Activated B cell treated with CpG ODN at 0.5 μM for 24 hours (primary cell): ENCODE measurements around the gene FAR1. TPM values are rescaled to one million over a fixed set of nuclear protein-coding genes. Genes with fewer than 3 reads are reported as not detected.

ENCODE experiments used
- ATAC-seq: fragments of 200-7000 bp; cut with Tn5 transposase; one replicate; pipeline ENCODE4 v1.10.0; 2021; ENCODE audit warnings: low read depth, mild to moderate bottlenecking, moderate library complexity
- CTCF ChIA-PET: fragments of 350-600 bp; sonication (Branson Sonifier 250); formaldehyde crosslinking; loops from one replicate; lab custom pipeline; 2021; ENCODE audit warnings: antibody characterized with exemption; lab: Charles Lee
- POLR2A ChIA-PET: fragments of 350-600 bp; sonication (Branson Sonifier 250); formaldehyde crosslinking; loops from one replicate; lab custom pipeline; 2021; ENCODE audit warnings: antibody characterized with exemption; lab: Charles Lee
- DNase-seq: peaks from one replicate; pipeline ENCODE4 v3.0.0; 2022
- H3K27ac Mint-ChIP-seq: one replicate; pipeline ENCODE4 v1.8.0; 2020; ENCODE audit warnings: mixed read lengths
- H3K27me3 Mint-ChIP-seq: one replicate; pipeline ENCODE4 v1.8.0; 2021; ENCODE audit warnings: mixed read lengths
- H3K36me3 Mint-ChIP-seq: one replicate; pipeline ENCODE4 v1.8.0; 2021; ENCODE audit warnings: low read depth, mixed read lengths
- H3K4me1 Mint-ChIP-seq: one replicate; pipeline ENCODE4 v1.8.0; 2021; ENCODE audit warnings: mixed read lengths
- H3K4me3 Mint-ChIP-seq: one replicate; pipeline ENCODE4 v1.8.0; 2020; ENCODE audit warnings: mild to moderate bottlenecking, mixed read lengths
- H3K9me3 Mint-ChIP-seq: one replicate; pipeline ENCODE4 v1.8.0; 2020; ENCODE audit warnings: mixed read lengths
- CTCF ChIP-seq: fragments of 200-600 bp; IDR thresholded peaks from one replicate; pipeline ENCODE4 v1.8.0; 2022; ENCODE audit warnings: antibody characterized with exemption, mild to moderate bottlenecking
- intact Hi-C: fragments of 100-400 bp; cut with micrococcal nuclease; formaldehyde crosslinking; loops from one replicate; pipeline ENCODE4 v1.15.1; 2024
- total RNA-seq: library from RNA; stranded (reverse); gene quantifications from 2 replicates; pipeline ENCODE4 v1.2.3, GENCODE V29; 2022

The FAR1 gene
- total RNA-seq, 1 donor from 2014 or later = 48.4 TPM

DNA sequence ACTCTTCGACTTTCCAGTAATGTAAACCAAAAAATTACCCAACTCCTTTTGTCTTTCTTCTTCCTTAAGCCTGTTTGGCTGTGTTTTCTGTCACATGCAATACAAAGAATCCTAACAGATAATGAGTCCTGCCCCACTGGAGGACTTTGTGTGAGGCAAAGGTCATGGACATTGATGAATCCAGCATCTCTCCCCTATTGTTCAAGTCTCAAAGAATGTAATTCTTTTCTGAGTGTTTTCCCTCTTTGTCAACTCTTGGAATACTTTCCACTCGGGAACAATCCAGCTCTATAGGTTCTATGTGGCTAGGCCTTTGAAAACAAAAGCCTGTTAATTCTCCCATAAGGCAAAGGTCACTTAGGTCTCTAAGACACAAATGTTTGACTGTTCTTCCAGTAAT lies 100.7 kb downstream of the FAR1 start:
- no peaks in the 10 kb centered on the region for H3K36me3 Mint-ChIP-seq
- peaks cover 15% of the 10 kb centered on the region for H3K27me3 Mint-ChIP-seq
- H3K4me1 Mint-ChIP-seq = peaks cover 6% of the 10 kb centered on the region
- no peak overlapping the region for H3K27ac Mint-ChIP-seq
- H3K4me3 Mint-ChIP-seq = no peak overlapping the region
- intact Hi-C loops = no loop called here
- ChIA-PET CTCF (interaction anchor here (0.6 to 1.1 kb wide), 2 partner anchors 57 to 482 kb away, joined by 3 read pairs; no protein-coding TSS in a partner anchor), POLR2A (no interaction called here)
- no peaks in the 10 kb centered on the region for H3K9me3 Mint-ChIP-seq
- ATAC-seq (no peak), DNase-seq (no peak)
- TF ChIP-seq CTCF = no peak

DNA sequence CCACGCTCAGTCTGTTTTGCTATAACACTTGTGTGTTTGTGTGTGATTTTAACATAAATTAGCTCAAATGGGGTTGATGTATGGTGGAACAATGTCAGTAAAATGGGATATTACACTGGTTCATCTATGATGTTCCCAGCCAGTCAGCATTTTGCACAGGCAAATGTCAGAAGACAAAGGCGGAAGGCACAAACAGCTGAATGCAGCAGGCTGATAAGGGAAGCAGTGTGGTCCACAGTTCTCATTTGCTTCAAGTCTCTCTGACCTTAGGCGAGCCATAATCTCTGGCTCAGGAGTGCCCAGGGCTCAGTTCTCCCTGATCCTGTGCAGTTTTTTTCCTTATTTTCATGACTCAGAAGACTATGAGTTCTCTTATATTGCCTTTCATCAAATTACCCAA lies 102.7 kb downstream of the FAR1 start:
- no peak overlapping the region for H3K27ac Mint-ChIP-seq
- CTCF ChIA-PET = interaction anchor here (0.8 to 3.4 kb wide), 4 partner anchors 182 to 479 kb away, joined by 4 to 22 read pairs (median 10); no protein-coding TSS in a partner anchor
- no peak overlapping the region for H3K4me3 Mint-ChIP-seq
- intact Hi-C loops = loop anchor here (5.0 kb wide), 2 partner anchors 1136 to 1436 kb away; no protein-coding TSS in a partner anchor
- POLR2A ChIA-PET = no interaction called here
- H3K36me3 Mint-ChIP-seq = no peaks in the 10 kb centered on the region
- H3K27me3 Mint-ChIP-seq = peaks cover 10% of the 10 kb centered on the region
- H3K4me1 Mint-ChIP-seq = peaks cover 6% of the 10 kb centered on the region
- TF ChIP-seq CTCF = no peak
- no peaks in the 10 kb centered on the region for H3K9me3 Mint-ChIP-seq
- DNase-seq = no peak
- no peak for ATAC-seq

DNA sequence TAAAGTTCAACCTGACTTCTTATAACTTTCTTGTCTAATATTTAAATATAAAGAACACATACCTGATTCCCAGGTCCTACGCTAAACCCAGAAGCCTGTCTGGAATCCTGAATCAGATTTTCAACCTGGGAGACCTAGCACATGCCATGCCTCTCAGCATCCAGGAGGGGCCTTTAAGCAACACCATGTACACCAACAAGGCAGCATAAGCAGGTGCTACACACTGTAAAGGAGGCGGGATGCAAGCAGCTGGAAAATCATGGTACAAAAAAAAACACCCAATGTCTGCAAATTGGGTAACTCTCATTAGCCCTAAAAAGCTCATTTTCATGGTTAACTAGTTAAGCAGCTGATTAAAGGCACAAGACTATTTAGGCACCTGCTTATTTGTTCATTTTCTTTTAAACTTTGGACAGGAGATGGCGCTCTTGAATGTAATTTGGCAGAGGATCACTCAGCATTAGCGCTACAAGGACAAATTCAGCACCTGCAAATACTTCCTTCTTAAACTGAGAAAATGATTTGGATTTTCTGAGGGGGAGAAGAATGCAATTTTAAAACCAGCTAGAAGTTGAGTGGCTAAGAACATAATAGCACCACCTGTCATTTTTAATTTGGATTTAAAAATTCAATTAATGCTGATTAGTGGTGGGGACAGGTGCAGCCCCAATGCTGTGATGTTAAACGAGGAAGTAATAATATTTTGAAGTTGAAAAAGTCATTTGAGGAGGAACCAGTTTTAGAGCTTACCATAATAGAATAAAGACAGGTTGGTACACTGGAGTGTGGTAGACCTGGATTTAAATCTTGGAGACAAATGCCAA lies 104.0 kb downstream of the FAR1 start:
- no peak for DNase-seq
- ATAC-seq = peak; percentile 57
- TF ChIP-seq CTCF = no peak
- H3K4me1 Mint-ChIP-seq = peaks cover 6% of the 10 kb centered on the region
- H3K27me3 Mint-ChIP-seq = peaks cover 15% of the 10 kb centered on the region
- no peaks in the 10 kb centered on the region for H3K36me3 Mint-ChIP-seq
- no peak overlapping the region for H3K27ac Mint-ChIP-seq
- CTCF ChIA-PET = interaction anchor here (0.8 to 3.4 kb wide), 10 partner anchors 10 to 683 kb away, joined by 3 to 22 read pairs (median 4); no protein-coding TSS in a partner anchor
- H3K4me3 Mint-ChIP-seq = no peak overlapping the region
- POLR2A ChIA-PET = no interaction called here
- H3K9me3 Mint-ChIP-seq = no peaks in the 10 kb centered on the region
- intact Hi-C loops = loop anchor here (1.0 to 5.0 kb wide), 6 partner anchors 182 to 1435 kb away; no protein-coding TSS in a partner anchor

DNA sequence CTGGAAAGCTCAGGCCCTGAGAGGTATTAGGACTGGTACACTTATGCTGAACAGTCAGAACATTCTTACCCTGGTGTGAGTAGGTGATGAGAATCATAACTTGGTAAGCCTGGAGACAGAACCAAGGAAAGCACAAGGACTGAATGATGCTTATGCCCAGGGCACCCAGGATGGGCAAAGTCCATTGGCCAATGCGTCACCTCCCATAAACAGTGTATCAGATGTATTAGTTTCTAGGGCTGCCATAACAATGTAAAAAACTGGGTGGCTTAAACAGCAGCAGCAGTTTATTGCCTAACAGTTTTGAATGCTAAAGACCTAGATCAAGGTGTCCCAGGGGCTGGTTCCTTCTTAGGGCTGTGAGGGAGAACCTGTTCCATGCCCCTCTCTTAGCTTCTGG lies 107.0 kb downstream of the FAR1 start:
- no peak for DNase-seq
- CTCF ChIA-PET = interaction anchor here (1.0 to 1.4 kb wide), 2 partner anchors 463 to 473 kb away, joined by 3 read pairs; no protein-coding TSS in a partner anchor
- no peak for TF ChIP-seq CTCF
- no peaks in the 10 kb centered on the region for H3K36me3 Mint-ChIP-seq
- H3K27ac Mint-ChIP-seq = no peak overlapping the region
- no peaks in the 10 kb centered on the region for H3K9me3 Mint-ChIP-seq
- intact Hi-C loops = no loop called here
- no peak overlapping the region for H3K4me3 Mint-ChIP-seq
- POLR2A ChIA-PET = no interaction called here
- no peak for ATAC-seq
- H3K27me3 Mint-ChIP-seq = peaks cover 25% of the 10 kb centered on the region
- H3K4me1 Mint-ChIP-seq = peaks cover 6% of the 10 kb centered on the region

DNA sequence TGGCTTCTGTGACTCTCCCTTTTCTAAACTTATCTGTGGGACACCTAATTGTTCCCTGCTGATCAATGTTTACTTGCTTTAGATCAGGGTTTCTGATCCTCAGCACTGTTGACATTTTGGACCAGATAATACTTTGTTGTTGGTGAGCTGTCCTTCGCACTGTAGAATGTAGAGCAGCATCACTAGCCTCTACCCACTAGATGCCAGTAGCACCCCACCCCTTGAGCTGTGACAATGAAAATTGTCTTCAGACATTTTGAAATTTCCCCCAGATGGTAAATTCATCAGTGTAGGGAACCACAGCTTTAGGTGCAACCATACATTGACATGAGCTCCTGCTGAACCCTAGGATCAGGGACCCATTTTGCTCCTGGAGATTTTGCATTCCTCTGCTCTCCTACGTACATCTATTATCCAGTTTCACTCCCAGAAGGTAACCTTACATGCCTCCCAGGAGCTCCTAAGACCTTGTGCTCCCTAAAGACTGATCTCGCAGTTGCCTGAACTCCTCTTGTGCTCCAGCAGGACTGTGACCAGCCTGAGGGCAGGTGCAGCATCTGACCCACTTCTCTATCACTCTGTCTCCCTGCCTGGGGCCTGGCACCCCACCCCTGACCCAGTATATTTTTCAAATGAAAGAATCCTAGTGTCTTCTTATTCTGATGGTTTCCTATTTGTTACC lies 107.8 kb downstream of the FAR1 start:
- POLR2A ChIA-PET = no interaction called here
- H3K4me3 Mint-ChIP-seq = no peak overlapping the region

More for the DNA sequence above, 107.8 kb downstream of the FAR1 start:
- Mint-ChIP-seq H3K36me3 (no peaks in the 10 kb centered on the region), H3K27ac (no peak overlapping the region), H3K4me1 (peaks cover 6% of the 10 kb centered on the region), H3K27me3 (peaks cover 25% of the 10 kb centered on the region), H3K9me3 (no peaks in the 10 kb centered on the region)
- no peak for DNase-seq
- CTCF ChIA-PET = interaction anchor here (1.0 to 1.4 kb wide), 3 partner anchors 462 to 474 kb away, joined by 3 to 4 read pairs (median 3); no protein-coding TSS in a partner anchor
- TF ChIP-seq CTCF = no peak
- intact Hi-C loops = no loop called here
- no peak for ATAC-seq
